ENCODE results near the gene TMEM31. TPM values are rescaled to one million over a fixed set of nuclear protein-coding genes. Genes with fewer than 3 reads are reported as not detected.
"Not testable (repeated sequence)": the region's sequence is repeated elsewhere in the genome, so short reads cannot be mapped to it uniquely, and the experiment has no call there.

TMEM31 gene
- total RNA-seq, 1 donor from 2014 or later: not detected

DNA sequence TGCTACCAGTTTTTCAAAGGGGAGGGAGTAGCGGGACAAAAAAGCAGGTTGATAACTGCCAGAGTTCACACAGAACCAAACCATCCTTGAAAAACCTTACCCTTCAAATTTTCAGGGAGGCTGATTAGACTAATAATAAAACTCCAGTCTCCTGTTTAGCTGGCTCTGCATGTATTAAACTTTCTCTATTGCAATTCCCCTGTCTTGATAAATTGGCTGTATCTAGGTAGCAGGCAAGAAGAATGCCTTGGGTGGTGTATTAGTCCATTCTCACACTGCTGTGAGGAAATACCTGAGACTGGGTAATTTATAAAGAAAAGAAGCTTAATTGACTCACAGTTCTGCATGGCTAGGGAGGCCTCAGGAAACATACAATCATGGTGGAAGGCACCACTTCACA, 47.8 kb downstream of the TMEM31 start:
- Histone ChIP-seq H3K36me3 (ENCODE audit: control insufficient read depth, insufficient read depth, low read length) (no peaks in the 10 kb centered on the region), H3K27me3 (ENCODE audit: control insufficient read depth, insufficient read depth, low read length) (peaks cover 3% of the 10 kb centered on the region), H3K4me3 (ENCODE audit: low read depth, low read length) (no peak overlapping the region)
- TF ChIP-seq, protein P1, sequence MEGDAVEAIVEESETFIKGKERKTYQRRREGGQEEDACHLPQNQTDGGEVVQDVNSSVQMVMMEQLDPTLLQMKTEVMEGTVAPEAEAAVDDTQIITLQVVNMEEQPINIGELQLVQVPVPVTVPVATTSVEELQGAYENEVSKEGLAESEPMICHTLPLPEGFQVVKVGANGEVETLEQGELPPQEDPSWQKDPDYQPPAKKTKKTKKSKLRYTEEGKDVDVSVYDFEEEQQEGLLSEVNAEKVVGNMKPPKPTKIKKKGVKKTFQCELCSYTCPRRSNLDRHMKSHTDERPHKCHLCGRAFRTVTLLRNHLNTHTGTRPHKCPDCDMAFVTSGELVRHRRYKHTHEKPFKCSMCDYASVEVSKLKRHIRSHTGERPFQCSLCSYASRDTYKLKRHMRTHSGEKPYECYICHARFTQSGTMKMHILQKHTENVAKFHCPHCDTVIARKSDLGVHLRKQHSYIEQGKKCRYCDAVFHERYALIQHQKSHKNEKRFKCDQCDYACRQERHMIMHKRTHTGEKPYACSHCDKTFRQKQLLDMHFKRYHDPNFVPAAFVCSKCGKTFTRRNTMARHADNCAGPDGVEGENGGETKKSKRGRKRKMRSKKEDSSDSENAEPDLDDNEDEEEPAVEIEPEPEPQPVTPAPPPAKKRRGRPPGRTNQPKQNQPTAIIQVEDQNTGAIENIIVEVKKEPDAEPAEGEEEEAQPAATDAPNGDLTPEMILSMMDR (IDR thresholded peaks at IDR 0.05; ENCODE audit: insufficient read depth, low read length, poor library complexity, severe bottlenecking): no peak
- no peak for DNase-seq (ENCODE audit: low read depth)

DNA sequence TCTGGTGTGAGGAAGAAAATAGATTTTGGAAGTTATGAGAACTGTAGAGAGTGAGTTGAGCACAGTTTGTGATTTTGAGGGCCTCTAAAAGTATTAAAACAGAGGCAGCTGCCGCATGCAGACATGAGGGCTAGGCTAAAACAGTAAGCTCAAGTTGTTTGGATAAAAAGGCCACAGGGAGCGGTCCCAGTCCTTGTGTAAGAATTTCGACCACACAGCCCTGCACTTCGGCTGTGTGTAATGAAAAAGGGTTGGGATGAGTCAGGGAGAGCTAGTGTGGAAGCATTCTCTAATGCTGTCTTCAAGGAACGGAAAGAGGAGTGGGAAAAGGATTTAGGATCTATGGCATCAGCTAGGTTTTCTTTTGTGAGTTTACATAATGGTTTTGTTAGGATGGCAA, 52.8 kb downstream of the TMEM31 start:
- H3K4me3 ChIP-seq (ENCODE audit: low read depth, low read length): not testable (repeated sequence)

More for the DNA sequence above, 52.8 kb downstream of the TMEM31 start:
- not testable (repeated sequence) for H3K27me3 ChIP-seq (ENCODE audit: control insufficient read depth, insufficient read depth, low read length); H3K36me3 ChIP-seq (ENCODE audit: control insufficient read depth, insufficient read depth, low read length); DNase-seq (ENCODE audit: low read depth)

Other genes starting within 250 kb of the TMEM31 start
- 0.13 TPM in 1 of 2 replicates, not detected in the other for gene RAB40A, start 191.4 kb upstream of the TMEM31 start, total RNA-seq
- gene TCEAL4, start 125.4 kb upstream of the TMEM31 start, total RNA-seq: 51.0 and 62.0 TPM in 2 replicates
- 10.5 and 14.9 TPM in 2 replicates for gene TCEAL3, start 102.9 kb upstream of the TMEM31 start, total RNA-seq
- 13.3 and 19.0 TPM in 2 replicates for gene TCEAL1, start 81.9 kb upstream of the TMEM31 start, total RNA-seq
- gene MORF4L2, start 24.2 kb upstream of the TMEM31 start, total RNA-seq: 297 and 373 TPM in 2 replicates
- not detected in 2 replicates for gene PLP1, start 65.9 kb downstream of the TMEM31 start, total RNA-seq
- 0.33 and 0.34 TPM in 2 replicates for gene RAB9B, start 121.3 kb downstream of the TMEM31 start, total RNA-seq